Nephron (organoid): ENCODE data around the gene RPL39L.
"Not testable (repeated sequence)": the region's sequence is repeated elsewhere in the genome, so short reads cannot be mapped to it uniquely, and the experiment has no call there.

Experiments used
- H3K27ac Mint-ChIP-seq, 3 experiments: 2 replicates each; pipeline ENCODE4 v1.8.0; 2020; ENCODE audit warnings: mixed read lengths in 3 of 3, mild to moderate bottlenecking in 2 of 3, moderate library complexity in 1 of 3
- H3K27me3 Mint-ChIP-seq: 2 replicates; pipeline ENCODE4 v1.8.0; 2021; ENCODE audit warnings: low read depth, mild to moderate bottlenecking, moderate library complexity, mixed read lengths
- H3K36me3 Mint-ChIP-seq: 2 replicates; pipeline ENCODE4 v1.8.0; 2020; ENCODE audit warnings: low read depth, mixed read lengths
- H3K4me1 Mint-ChIP-seq: 2 replicates; pipeline ENCODE4 v1.8.0; 2020; ENCODE audit warnings: mixed read lengths
- H3K4me3 Mint-ChIP-seq, 3 experiments: 2 replicates each; pipeline ENCODE4 v1.8.0; 2020; ENCODE audit warnings: mild to moderate bottlenecking in 3 of 3, mixed read lengths in 3 of 3, moderate library complexity in 2 of 3
- H3K9me3 Mint-ChIP-seq: 2 replicates; pipeline ENCODE4 v1.8.0; 2020; ENCODE audit warnings: mixed read lengths
- TF ChIP-seq, protein P1 (sequence below), 3 experiments: fragments of 200-600 bp; sonication (generic); IDR thresholded peaks; one replicate each; pipeline ENCODE4 v1.5.0; 2021; ENCODE audit warnings: antibody characterized with exemption in 3 of 3; ENCODE audit not compliant: unreplicated experiment in 3 of 3

Gene RPL39L

DNA sequence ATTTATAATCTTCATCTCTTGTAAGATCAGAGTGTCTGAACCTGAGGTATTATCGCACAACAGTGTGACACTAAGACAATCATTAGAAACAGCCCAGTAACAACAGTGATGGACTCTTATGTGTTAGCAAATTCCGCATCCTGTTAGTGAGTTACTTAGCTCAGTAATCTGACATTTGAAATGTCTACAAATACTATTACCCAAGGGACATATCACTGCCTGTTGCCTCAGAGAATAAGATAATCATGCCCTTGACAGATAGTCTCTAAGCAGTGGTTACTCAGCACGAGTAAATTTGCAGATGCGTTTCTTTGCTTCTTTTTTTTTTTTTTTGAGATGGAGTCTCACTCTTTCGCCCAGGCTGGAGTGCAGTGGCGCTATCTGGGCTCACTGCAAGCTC lies 44.6 kb upstream of the RPL39L start:
- no peaks in the 10 kb centered on the region for H3K9me3 Mint-ChIP-seq

DNA sequence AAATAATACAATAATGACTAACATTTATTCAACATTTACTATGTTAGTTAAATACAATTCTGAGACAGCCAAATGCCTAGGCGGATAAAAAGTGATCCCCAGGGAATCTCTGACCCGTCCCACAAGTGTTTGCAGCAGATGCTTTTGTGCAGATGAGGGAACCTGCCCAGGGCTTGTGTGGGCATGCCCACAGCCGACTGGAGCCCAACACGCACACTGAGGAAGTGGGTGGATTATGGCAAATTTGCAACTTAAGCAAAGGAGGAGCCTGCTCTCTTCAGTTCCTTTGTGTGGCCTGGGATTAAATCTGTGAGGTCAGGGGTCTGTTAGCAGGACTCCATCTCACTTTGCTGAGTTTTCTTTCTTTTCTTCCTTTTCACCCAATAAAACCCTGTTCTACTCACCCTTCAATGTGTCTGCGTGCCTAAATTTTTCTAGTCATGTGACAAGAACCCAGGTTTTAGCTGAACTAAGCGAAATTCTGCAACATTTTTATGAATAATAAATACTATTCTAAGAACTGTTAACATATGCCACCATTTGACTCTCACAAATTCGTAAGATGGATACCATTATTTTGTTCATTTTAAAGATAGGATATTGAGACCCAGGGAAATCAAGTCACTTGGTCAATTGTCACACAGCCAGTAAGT lies 44.0 kb upstream of the RPL39L start:
- H3K27me3 Mint-ChIP-seq, result peaks cover 5% of the 10 kb centered on the region
- H3K4me3 Mint-ChIP-seq, result no peak overlapping the region
- no peaks in the 10 kb centered on the region for H3K9me3 Mint-ChIP-seq
- no peak overlapping the region for H3K27ac Mint-ChIP-seq
- TF ChIP-seq, protein P1, sequence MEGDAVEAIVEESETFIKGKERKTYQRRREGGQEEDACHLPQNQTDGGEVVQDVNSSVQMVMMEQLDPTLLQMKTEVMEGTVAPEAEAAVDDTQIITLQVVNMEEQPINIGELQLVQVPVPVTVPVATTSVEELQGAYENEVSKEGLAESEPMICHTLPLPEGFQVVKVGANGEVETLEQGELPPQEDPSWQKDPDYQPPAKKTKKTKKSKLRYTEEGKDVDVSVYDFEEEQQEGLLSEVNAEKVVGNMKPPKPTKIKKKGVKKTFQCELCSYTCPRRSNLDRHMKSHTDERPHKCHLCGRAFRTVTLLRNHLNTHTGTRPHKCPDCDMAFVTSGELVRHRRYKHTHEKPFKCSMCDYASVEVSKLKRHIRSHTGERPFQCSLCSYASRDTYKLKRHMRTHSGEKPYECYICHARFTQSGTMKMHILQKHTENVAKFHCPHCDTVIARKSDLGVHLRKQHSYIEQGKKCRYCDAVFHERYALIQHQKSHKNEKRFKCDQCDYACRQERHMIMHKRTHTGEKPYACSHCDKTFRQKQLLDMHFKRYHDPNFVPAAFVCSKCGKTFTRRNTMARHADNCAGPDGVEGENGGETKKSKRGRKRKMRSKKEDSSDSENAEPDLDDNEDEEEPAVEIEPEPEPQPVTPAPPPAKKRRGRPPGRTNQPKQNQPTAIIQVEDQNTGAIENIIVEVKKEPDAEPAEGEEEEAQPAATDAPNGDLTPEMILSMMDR (IDR thresholded peaks at IDR 0.05; ENCODE audit: unreplicated experiment in 3 of 3), result no peak
- H3K36me3 Mint-ChIP-seq, result no peaks in the 10 kb centered on the region
- no peaks in the 10 kb centered on the region for H3K4me1 Mint-ChIP-seq

More for the DNA sequence above, 44.6 kb upstream of the RPL39L start:
- TF ChIP-seq, protein P1 (IDR thresholded peaks at IDR 0.05; ENCODE audit: unreplicated experiment in 3 of 3), result no peak
- H3K4me1 Mint-ChIP-seq, result no peaks in the 10 kb centered on the region
- H3K36me3 Mint-ChIP-seq, result no peaks in the 10 kb centered on the region
- H3K27ac Mint-ChIP-seq, result no peak overlapping the region
- H3K27me3 Mint-ChIP-seq, result peaks cover 5% of the 10 kb centered on the region
- H3K4me3 Mint-ChIP-seq, result no peak overlapping the region

DNA sequence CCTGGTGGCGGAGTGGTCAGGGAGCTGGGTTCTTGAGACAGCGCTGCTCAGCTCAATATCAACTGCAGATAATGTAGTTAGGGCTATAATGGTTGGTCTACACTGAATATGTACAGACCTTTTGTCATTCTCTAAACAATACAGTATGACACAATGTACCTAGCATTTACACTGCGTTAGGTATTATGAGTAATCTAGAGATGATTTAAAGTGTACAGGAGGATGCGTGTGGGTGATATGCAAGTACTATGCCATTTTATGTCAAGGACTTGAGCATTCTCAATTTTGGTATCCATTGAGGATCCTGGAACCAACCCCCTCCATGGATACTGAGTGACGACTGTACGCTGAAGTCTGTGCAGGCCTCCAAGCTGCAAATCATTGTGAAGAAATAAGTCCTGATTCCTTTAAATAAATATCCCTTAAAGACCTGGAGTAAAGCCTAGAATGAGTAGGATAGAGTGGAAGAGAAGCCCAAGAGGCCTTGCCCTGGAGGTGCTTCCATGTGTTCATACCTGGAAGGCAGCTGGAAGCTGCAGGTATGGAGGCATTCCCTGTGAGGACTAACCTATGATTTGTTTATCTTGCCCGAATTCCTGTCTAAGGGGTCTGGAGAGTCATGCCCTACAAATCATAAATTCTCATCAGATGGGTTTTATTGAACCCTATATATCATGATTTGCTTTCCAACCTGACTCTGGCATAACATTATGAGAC lies 42.3 kb upstream of the RPL39L start:
- Mint-ChIP-seq H3K27ac (no peak overlapping the region), H3K4me3 (no peak overlapping the region), H3K4me1 (no peaks in the 10 kb centered on the region), H3K27me3 (peaks cover 5% of the 10 kb centered on the region), H3K9me3 (no peaks in the 10 kb centered on the region), H3K36me3 (no peaks in the 10 kb centered on the region)
- TF ChIP-seq, protein P1 (IDR thresholded peaks at IDR 0.05; ENCODE audit: unreplicated experiment in 3 of 3), result no peak

DNA sequence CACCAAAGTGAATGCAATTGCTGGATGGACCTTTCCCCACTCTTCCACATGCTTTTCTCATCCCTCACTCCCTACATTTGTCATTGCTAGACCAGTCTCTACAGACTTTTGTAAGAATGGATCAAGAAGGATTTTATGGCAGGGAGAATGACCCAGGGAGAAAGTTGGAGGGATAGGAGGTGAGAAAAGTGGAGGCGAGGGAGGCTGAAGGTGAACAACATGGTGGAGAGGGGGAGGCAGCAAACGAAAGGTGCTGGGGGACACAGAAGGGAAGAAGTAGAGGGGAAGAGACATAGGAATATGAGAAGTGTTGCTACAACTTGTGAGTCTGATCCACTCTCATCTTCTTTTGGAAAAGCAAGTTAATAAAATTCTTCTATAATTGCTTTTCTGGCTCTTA lies 33.6 kb upstream of the RPL39L start:
- H3K4me1 Mint-ChIP-seq, result no peaks in the 10 kb centered on the region
- TF ChIP-seq, protein P1 (IDR thresholded peaks at IDR 0.05; ENCODE audit: unreplicated experiment in 3 of 3), result no peak
- peaks cover 10% of the 10 kb centered on the region for H3K27me3 Mint-ChIP-seq
- H3K9me3 Mint-ChIP-seq, result no peaks in the 10 kb centered on the region
- no peak overlapping the region for H3K4me3 Mint-ChIP-seq
- H3K27ac Mint-ChIP-seq, result no peak overlapping the region
- no peaks in the 10 kb centered on the region for H3K36me3 Mint-ChIP-seq

DNA sequence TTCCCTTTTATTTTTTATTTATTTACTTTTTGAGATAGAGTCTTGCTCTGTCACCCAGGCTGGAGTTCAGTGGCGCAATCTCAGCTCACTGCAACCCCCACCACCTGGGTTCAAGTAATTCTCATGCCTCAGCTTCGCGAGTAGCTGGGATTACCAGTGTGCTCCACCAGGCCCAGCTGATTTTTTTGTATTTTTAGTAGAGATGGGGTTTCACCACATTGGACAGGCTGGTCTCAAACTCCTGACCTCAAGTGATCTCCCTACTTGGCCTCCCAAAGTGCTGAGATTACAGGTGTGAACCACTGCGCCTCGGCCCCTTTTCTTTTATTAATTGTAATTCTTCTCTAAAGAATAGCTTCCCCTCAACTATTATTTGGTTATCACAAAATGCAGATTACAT lies 31.6 kb upstream of the RPL39L start:
- H3K4me3 Mint-ChIP-seq, H3K27ac Mint-ChIP-seq: not testable (repeated sequence)

DNA sequence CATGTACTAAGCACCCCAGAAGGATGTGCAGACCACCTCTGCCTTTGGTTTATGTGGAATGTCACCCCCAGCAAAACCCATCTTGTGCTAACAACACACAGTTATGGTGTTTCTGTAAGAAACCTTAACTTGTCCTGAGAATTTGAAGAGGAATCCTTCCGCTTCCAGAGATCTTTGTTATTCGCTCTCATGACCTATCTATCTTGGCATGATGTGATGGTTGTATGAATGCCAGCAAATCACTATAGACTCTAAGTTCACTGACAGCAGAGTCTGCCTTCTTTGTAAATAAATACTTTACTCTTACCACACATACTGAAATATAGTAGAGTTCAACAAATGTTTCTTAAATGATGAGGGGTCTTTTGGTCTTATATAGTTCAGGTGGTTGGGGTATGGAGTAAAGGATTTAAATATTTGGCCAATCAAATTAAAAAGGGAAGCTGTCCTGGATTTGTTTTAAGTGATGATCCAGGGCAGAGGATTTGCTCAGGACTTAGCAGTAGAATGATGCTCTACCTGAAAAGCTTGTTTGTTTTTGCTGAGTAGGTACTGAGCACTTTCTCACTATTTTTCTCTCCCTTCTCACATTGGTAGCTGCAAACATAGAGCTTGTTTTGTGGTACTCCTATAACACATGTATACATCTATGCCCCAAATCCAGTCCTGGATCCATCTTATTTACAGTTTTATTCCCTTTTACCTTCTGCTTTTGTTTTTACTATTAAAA lies 30.1 kb upstream of the RPL39L start:
- Mint-ChIP-seq H3K4me3 (no peak overlapping the region), H3K36me3 (no peaks in the 10 kb centered on the region), H3K27ac (no peak overlapping the region), H3K4me1 (no peaks in the 10 kb centered on the region), H3K9me3 (no peaks in the 10 kb centered on the region), H3K27me3 (peaks cover 4% of the 10 kb centered on the region)
- TF ChIP-seq, protein P1 (IDR thresholded peaks at IDR 0.05; ENCODE audit: unreplicated experiment in 3 of 3), result no peak

More for the DNA sequence above, 31.6 kb upstream of the RPL39L start:
- H3K9me3 Mint-ChIP-seq, H3K27me3 Mint-ChIP-seq, H3K4me1 Mint-ChIP-seq, H3K36me3 Mint-ChIP-seq: not testable (repeated sequence)
